ENCODE results near the gene FNDC4. TPM values are rescaled to one million over a fixed set of nuclear protein-coding genes. Genes with fewer than 3 reads are reported as not detected.

Gene FNDC4
- total RNA-seq, 1 experiment from 2014 or later: 2.4 TPM

DNA sequence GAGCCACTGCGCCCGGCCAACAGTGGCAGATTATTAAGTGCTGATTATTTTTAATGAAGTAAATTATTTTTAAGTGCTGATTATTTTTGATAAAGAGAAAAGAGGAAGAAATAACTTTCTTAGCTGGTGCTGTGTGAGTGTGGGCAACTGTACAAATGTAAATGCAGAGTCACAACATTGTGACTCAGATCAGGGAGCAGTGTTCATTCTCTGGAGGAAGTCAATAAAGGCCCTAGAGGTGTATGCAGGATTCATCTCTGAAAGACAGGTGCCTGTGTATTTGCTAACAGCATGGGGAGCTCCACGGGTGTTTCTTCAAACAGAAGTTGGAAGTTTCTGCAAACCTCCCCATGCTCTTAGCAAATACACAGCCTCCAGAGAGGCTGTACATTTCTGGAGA, 46.6 kb downstream of the FNDC4 start:
- Mint-ChIP-seq H3K9me3 (ENCODE audit: unreplicated experiment) (no peaks in the 10 kb centered on the region), H3K27ac (ENCODE audit: unreplicated experiment) (no peak overlapping the region), H3K36me3 (ENCODE audit: insufficient read depth, unreplicated experiment) (peaks cover 18% of the 10 kb centered on the region), H3K4me1 (ENCODE audit: low read depth, unreplicated experiment) (peaks cover 1% of the 10 kb centered on the region), H3K27me3 (ENCODE audit: insufficient read depth, unreplicated experiment) (no peaks in the 10 kb centered on the region), H3K4me3 (ENCODE audit: unreplicated experiment) (no peak overlapping the region)
- Histone ChIP-seq H3K27me3 (replicated peaks; ENCODE audit: control insufficient read depth, insufficient read depth, low read length) (no peaks in the 10 kb centered on the region), H3K9me3 (no peaks in the 10 kb centered on the region), H3K4me3 (ENCODE audit: low read depth, low read length) (no peak overlapping the region), H3K36me3 (ENCODE audit: control insufficient read depth, insufficient read depth, low read length) (no peaks in the 10 kb centered on the region), H3K4me1 (no peaks in the 10 kb centered on the region)
- TF ChIP-seq, protein P1, sequence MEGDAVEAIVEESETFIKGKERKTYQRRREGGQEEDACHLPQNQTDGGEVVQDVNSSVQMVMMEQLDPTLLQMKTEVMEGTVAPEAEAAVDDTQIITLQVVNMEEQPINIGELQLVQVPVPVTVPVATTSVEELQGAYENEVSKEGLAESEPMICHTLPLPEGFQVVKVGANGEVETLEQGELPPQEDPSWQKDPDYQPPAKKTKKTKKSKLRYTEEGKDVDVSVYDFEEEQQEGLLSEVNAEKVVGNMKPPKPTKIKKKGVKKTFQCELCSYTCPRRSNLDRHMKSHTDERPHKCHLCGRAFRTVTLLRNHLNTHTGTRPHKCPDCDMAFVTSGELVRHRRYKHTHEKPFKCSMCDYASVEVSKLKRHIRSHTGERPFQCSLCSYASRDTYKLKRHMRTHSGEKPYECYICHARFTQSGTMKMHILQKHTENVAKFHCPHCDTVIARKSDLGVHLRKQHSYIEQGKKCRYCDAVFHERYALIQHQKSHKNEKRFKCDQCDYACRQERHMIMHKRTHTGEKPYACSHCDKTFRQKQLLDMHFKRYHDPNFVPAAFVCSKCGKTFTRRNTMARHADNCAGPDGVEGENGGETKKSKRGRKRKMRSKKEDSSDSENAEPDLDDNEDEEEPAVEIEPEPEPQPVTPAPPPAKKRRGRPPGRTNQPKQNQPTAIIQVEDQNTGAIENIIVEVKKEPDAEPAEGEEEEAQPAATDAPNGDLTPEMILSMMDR (IDR thresholded peaks at IDR 0.05; ENCODE audit: insufficient read depth in 1 of 2, low read depth in 1 of 2, low read length in 1 of 2, severe bottlenecking in 1 of 2, unreplicated experiment in 1 of 2): no peak
- DNase-seq: no peak
- CTCF ChIA-PET: no interaction called here
- intact Hi-C loops (cut with micrococcal nuclease; ENCODE audit: unreplicated experiment): no loop called here
- BruUV-seq (replicated peaks): no TSS peak
- POLR2A ChIA-PET: no interaction called here

DNA sequence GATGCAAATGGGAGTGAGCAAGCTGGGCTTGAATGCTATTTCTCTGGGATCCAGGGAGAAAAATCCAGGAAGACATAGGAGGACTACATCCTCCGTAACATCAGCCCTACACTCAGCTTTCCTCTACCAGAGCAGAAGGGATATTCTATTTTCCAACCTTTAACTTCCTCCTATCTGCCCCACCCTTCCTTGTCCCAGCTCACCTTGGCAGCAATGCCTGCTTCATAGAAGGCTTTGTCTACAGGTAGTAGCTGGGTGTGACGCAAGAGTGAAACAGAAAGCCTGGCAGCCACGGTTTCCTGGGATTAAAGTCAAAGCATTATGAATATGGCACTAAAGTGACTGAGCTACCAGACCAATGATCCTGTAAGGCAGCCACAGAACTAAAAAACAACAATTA, 48.9 kb downstream of the FNDC4 start:
- ChIA-PET POLR2A (interaction anchor here (0.7 kb wide), 1 partner anchor 137 kb away, joined by 6 read pairs; the partner anchor contains the start of gene ZNF512), CTCF (interaction anchor here (0.6 kb wide), 1 partner anchor 647 kb away, joined by 9 read pairs; no protein-coding TSS in a partner anchor)
- TF ChIP-seq, protein P1 (IDR thresholded peaks at IDR 0.05; ENCODE audit: insufficient read depth in 1 of 2, low read depth in 1 of 2, low read length in 1 of 2, severe bottlenecking in 1 of 2, unreplicated experiment in 1 of 2): no peak
- BruUV-seq (replicated peaks): no TSS peak
- H3K9me3 ChIP-seq: no peaks in the 10 kb centered on the region
- no peak overlapping the region for H3K4me3 ChIP-seq (ENCODE audit: low read depth, low read length)
- H3K4me1 ChIP-seq: no peaks in the 10 kb centered on the region
- H3K4me3 Mint-ChIP-seq (ENCODE audit: unreplicated experiment): no peak overlapping the region
- no peaks in the 10 kb centered on the region; the same call in 1 of the 2 replicates for H3K36me3 ChIP-seq (ENCODE audit: control insufficient read depth, insufficient read depth, low read length)
- H3K27me3 Mint-ChIP-seq (ENCODE audit: insufficient read depth, unreplicated experiment): no peaks in the 10 kb centered on the region
- H3K4me1 Mint-ChIP-seq (ENCODE audit: low read depth, unreplicated experiment): peaks cover 13% of the 10 kb centered on the region
- intact Hi-C loops (cut with micrococcal nuclease; ENCODE audit: unreplicated experiment): no loop called here
- no peaks in the 10 kb centered on the region for H3K9me3 Mint-ChIP-seq (ENCODE audit: unreplicated experiment)
- H3K27ac Mint-ChIP-seq (ENCODE audit: unreplicated experiment): no peak overlapping the region
- peak in 1 of 2 experiments; percentile 54 for DNase-seq
- H3K36me3 Mint-ChIP-seq (ENCODE audit: insufficient read depth, unreplicated experiment): peaks cover 39% of the 10 kb centered on the region
- H3K27me3 ChIP-seq (replicated peaks; ENCODE audit: control insufficient read depth, insufficient read depth, low read length): no peaks in the 10 kb centered on the region

DNA sequence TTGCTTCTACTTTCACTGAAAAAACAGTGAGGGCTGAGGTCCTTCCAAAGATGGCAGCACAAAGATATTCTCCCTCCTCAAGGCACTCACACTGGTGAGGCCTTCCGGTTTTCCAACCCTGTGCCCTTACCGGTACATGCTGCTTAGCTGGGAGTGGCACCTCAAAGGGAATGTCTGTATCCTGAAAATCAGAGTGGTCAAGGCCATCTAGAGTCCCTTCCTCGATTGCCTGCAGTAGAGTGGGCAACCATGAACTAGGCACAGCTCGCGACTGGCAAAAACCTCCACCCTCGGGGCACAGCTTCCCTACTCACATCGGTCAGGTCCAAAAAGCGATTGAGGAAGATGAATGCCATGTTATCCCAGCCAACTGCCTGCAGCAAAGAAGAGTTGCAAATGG, 49.4 kb downstream of the FNDC4 start:
- Mint-ChIP-seq H3K4me3 (ENCODE audit: unreplicated experiment) (no peak overlapping the region), H3K27me3 (ENCODE audit: insufficient read depth, unreplicated experiment) (no peaks in the 10 kb centered on the region), H3K9me3 (ENCODE audit: unreplicated experiment) (no peaks in the 10 kb centered on the region), H3K4me1 (ENCODE audit: low read depth, unreplicated experiment) (peaks cover 13% of the 10 kb centered on the region), H3K27ac (ENCODE audit: unreplicated experiment) (no peak overlapping the region), H3K36me3 (ENCODE audit: insufficient read depth, unreplicated experiment) (peaks cover 44% of the 10 kb centered on the region)
- CTCF ChIA-PET: interaction anchor here (0.6 kb wide), 1 partner anchor 647 kb away, joined by 9 read pairs; no protein-coding TSS in a partner anchor
- Histone ChIP-seq H3K4me3 (ENCODE audit: low read depth, low read length) (no peak overlapping the region), H3K4me1 (no peaks in the 10 kb centered on the region), H3K36me3 (ENCODE audit: control insufficient read depth, insufficient read depth, low read length) (no peaks in the 10 kb centered on the region; the same call in 1 of the 2 replicates), H3K9me3 (no peaks in the 10 kb centered on the region), H3K27me3 (replicated peaks; ENCODE audit: control insufficient read depth, insufficient read depth, low read length) (no peaks in the 10 kb centered on the region)
- intact Hi-C loops (cut with micrococcal nuclease; ENCODE audit: unreplicated experiment): no loop called here
- TF ChIP-seq, protein P1 (IDR thresholded peaks at IDR 0.05; ENCODE audit: insufficient read depth in 1 of 2, low read depth in 1 of 2, low read length in 1 of 2, severe bottlenecking in 1 of 2, unreplicated experiment in 1 of 2): no peak
- BruUV-seq (replicated peaks): no TSS peak
- DNase-seq: no peak
- POLR2A ChIA-PET: interaction anchor here (0.7 kb wide), 1 partner anchor 137 kb away, joined by 6 read pairs; the partner anchor contains the start of gene ZNF512

Measured in Caco-2 (cell line).